ENCODE measurements around the gene MINDY2. TPM values are rescaled to one million over a fixed set of nuclear protein-coding genes. Genes with fewer than 3 reads are reported as not detected.
A peak's percentile ranks its signal among the peaks of the same experiment; 100 is the strongest.

The MINDY2 gene
- total RNA-seq, 1 donor from 2014 or later = 29.3 TPM

- Mint-ChIP-seq H3K27ac (no peak overlapping the region), H3K36me3 (peaks cover 1% of the 10 kb centered on the region), H3K27me3 (ENCODE audit: low read depth) (no peaks in the 10 kb centered on the region), H3K4me1 (peaks cover 12% of the 10 kb centered on the region), H3K9me3 (no peaks in the 10 kb centered on the region), H3K4me3 (no peak overlapping the region)
- TF ChIP-seq, protein P1, sequence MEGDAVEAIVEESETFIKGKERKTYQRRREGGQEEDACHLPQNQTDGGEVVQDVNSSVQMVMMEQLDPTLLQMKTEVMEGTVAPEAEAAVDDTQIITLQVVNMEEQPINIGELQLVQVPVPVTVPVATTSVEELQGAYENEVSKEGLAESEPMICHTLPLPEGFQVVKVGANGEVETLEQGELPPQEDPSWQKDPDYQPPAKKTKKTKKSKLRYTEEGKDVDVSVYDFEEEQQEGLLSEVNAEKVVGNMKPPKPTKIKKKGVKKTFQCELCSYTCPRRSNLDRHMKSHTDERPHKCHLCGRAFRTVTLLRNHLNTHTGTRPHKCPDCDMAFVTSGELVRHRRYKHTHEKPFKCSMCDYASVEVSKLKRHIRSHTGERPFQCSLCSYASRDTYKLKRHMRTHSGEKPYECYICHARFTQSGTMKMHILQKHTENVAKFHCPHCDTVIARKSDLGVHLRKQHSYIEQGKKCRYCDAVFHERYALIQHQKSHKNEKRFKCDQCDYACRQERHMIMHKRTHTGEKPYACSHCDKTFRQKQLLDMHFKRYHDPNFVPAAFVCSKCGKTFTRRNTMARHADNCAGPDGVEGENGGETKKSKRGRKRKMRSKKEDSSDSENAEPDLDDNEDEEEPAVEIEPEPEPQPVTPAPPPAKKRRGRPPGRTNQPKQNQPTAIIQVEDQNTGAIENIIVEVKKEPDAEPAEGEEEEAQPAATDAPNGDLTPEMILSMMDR (IDR thresholded peaks at IDR 0.05; ENCODE audit: unreplicated experiment) = no peak
- no peak for DNase-seq (ENCODE audit: low spot score in 2 of 2, unreplicated experiment in 2 of 2)
Observed at GRCh38 chr15:58777107-58777506, 6.0 kb downstream of the MINDY2 start.

GRCh38 chr15:58779554-58779953 lies 8.5 kb downstream of the MINDY2 start:
- Mint-ChIP-seq H3K27ac (peak overlapping the region; percentile 91), H3K36me3 (peaks cover 8% of the 10 kb centered on the region), H3K9me3 (no peaks in the 10 kb centered on the region), H3K4me1 (peaks cover 12% of the 10 kb centered on the region), H3K27me3 (ENCODE audit: low read depth) (no peaks in the 10 kb centered on the region), H3K4me3 (no peak overlapping the region)
- DNase-seq (ENCODE audit: low spot score in 2 of 2, unreplicated experiment in 2 of 2) = no peak
- TF ChIP-seq, protein P1 (IDR thresholded peaks at IDR 0.05; ENCODE audit: unreplicated experiment) = no peak

DNA sequence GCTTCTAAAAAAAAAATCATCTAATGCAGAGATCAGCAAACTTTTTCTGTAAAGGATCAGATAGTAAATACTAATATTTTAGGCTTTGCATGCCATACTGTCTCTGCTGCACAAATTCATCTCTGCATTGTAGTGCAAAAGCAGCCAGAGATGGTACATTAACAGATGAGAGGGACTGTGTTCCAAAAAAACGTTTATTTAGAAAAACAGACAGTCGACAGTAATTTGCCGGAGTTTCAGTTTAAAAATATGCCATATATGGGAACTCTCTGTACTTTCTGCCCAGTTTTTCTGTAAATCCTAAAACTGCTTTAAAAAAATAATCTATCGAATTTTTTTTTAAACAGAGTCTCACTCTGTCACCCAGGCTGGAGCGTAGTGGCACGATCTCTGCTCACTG lies 14.3 kb downstream of the MINDY2 start:
- Mint-ChIP-seq H3K4me1 (no peaks in the 10 kb centered on the region), H3K36me3 (peaks cover 13% of the 10 kb centered on the region), H3K4me3 (no peak overlapping the region), H3K27me3 (ENCODE audit: low read depth) (no peaks in the 10 kb centered on the region), H3K9me3 (no peaks in the 10 kb centered on the region), H3K27ac (peak overlapping the region; percentile 50)
- TF ChIP-seq, protein P1 (IDR thresholded peaks at IDR 0.05; ENCODE audit: unreplicated experiment) = no peak
- DNase-seq (ENCODE audit: low spot score in 2 of 2, unreplicated experiment in 2 of 2) = no peak

GRCh38 chr15:58788056-58788710 lies 17.1 kb downstream of the MINDY2 start:
- Mint-ChIP-seq H3K4me3 (no peak overlapping the region), H3K4me1 (peaks cover 4% of the 10 kb centered on the region), H3K36me3 (peaks cover 25% of the 10 kb centered on the region), H3K27ac (no peak overlapping the region), H3K27me3 (ENCODE audit: low read depth) (no peaks in the 10 kb centered on the region), H3K9me3 (no peaks in the 10 kb centered on the region)
- no peak for DNase-seq (ENCODE audit: low spot score in 2 of 2, unreplicated experiment in 2 of 2)
- TF ChIP-seq, protein P1 (IDR thresholded peaks at IDR 0.05; ENCODE audit: unreplicated experiment) = no peak

DNA sequence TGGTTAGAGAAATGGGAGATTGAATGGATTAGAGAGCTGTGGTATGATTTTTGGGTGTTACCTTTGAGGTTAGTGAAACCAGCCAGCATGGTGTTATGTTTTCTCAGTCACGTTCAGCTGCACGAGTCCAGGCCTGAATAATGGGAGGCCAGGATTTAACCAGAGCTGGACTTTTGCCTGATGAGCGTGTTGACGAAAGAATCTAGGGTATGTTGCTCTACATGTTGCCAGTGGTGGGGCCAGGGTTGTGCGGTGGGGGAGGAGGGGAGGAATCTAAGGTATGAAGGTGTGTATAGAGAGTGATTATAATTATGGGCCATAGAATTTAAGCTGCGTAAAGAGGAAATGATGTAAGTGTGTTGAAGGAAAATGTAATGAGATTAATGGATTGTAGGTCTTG lies 22.8 kb downstream of the MINDY2 start:
- peak overlapping the region; percentile 96 for H3K27ac Mint-ChIP-seq
- peaks cover 18% of the 10 kb centered on the region for H3K4me1 Mint-ChIP-seq
- H3K4me3 Mint-ChIP-seq = peak overlapping the region; percentile 0
- peaks cover 21% of the 10 kb centered on the region for H3K36me3 Mint-ChIP-seq
- no peaks in the 10 kb centered on the region for H3K27me3 Mint-ChIP-seq (ENCODE audit: low read depth)
- TF ChIP-seq, protein P1 (IDR thresholded peaks at IDR 0.05; ENCODE audit: unreplicated experiment) = no peak
- DNase-seq (ENCODE audit: low spot score in 2 of 2, unreplicated experiment in 2 of 2) = peak; percentile 53 to 65
- H3K9me3 Mint-ChIP-seq = no peaks in the 10 kb centered on the region
